HCT116 (cell line): Measurements from ENCODE around the gene CCDC159. TPM values are rescaled to one million over a fixed set of nuclear protein-coding genes. Genes with fewer than 3 reads are reported as not detected.

ENCODE experiments used
- ATAC-seq: fragments of 200-7000 bp; cut with Tn5 transposase; 2 replicates; pipeline ENCODE4 v1.9.1; 2020; ENCODE audit warnings: mild to moderate bottlenecking, moderate library complexity
- BruUV-seq: library from RNA; stranded (reverse); fragments of 400-500 nt; replicated peaks from 2 replicates; lab custom pipeline; 2021; lab: Mats Ljungman, UMichigan
- CTCF ChIA-PET: fragments of 300-600 bp; sonication (Branson Sonifier 250); formaldehyde crosslinking; loops from one replicate; lab custom pipeline; 2021; ENCODE audit warnings: antibody characterized with exemption; lab: Charles Lee
- POLR2A ChIA-PET: fragments of 300-600, 350-600 bp; sonication (Branson Sonifier 250); formaldehyde crosslinking; loops from one replicate; lab custom pipeline; 2021; ENCODE audit warnings: antibody characterized with exemption; lab: Charles Lee
- RAD21 ChIA-PET, 2 experiments: fragments of 300-600 bp; sonication (Branson Sonifier 250); formaldehyde crosslinking; loops; one replicate each; lab custom pipeline; 2023; ENCODE audit warnings: low total read pairs in 2 of 2; ENCODE audit not compliant: uncharacterized antibody in 2 of 2, unreplicated experiment in 2 of 2, low non-redundant PET in 1 of 2; lab: Charles Lee
- DNase-seq: peaks from one replicate; pipeline ENCODE4 v3.0.0-alpha.2; 2010; ENCODE audit warnings: low read depth, low spot score
- H2AFZ ChIP-seq: fragments of 200-600 bp; shearing (Covaris generic), sonication (generic); 2 replicates; pipeline ENCODE4 v1.6.1; 2017; ENCODE audit warnings: low read depth, mixed run types, mixed read lengths, antibody characterized with exemption, low read length; ENCODE audit not compliant: poor library complexity, severe bottlenecking
- H3K27ac ChIP-seq: 2 replicates; pipeline ENCODE4 v1.5.1; 2012; ENCODE audit warnings: low read depth, low read length
- H3K27me3 ChIP-seq: fragments of 200-600 bp; sonication (generic); 2 replicates; pipeline ENCODE4 v1.6.1; 2016; ENCODE audit warnings: mixed run types, low read length, mixed read lengths; ENCODE audit not compliant: insufficient read depth
- H3K36me3 ChIP-seq, 2 experiments: fragments of 200-500 bp in 1 of 2; fragments of 200-600 bp in 1 of 2; sonication (Bioruptor generic) in 1 of 2; sonication (generic) in 1 of 2; 2 replicates each; pipeline versions ENCODE4 v1.5.1 to v1.6.1; 2014 to 2016; ENCODE audit warnings: low read length in 2 of 2, inconsistent platforms in 1 of 2, mixed read lengths in 1 of 2, mixed run types in 1 of 2; ENCODE audit not compliant: insufficient read depth in 2 of 2, control insufficient read depth in 1 of 2
- H3K4me1 ChIP-seq, 2 experiments: fragments of 200-600 bp in 1 of 2; sonication (generic) in 1 of 2; 2 replicates each; pipeline versions ENCODE4 v1.5.1 to v1.6.1; 2012 to 2017; ENCODE audit warnings: low read length in 2 of 2, inconsistent platforms in 1 of 2, mild to moderate bottlenecking in 1 of 2, mixed read lengths in 1 of 2, mixed run types in 1 of 2, moderate library complexity in 1 of 2; ENCODE audit not compliant: insufficient read depth in 2 of 2, control insufficient read depth in 1 of 2
- H3K4me2 ChIP-seq: fragments of 200-600 bp; sonication (generic); 2 replicates; pipeline ENCODE4 v1.6.1; 2017; ENCODE audit warnings: mixed run types, low read length, mixed read lengths
- H3K4me3 ChIP-seq, 2 experiments: fragments of 200-600 bp in 1 of 2; sonication (generic) in 1 of 2; replicated peaks in 1 of 2; 2 replicates each; pipeline ENCODE4 v1.5.1; 2011 to 2016; ENCODE audit warnings: low read length in 2 of 2, control low read depth in 1 of 2, low read depth in 1 of 2, mild to moderate bottlenecking in 1 of 2, mixed read lengths in 1 of 2, mixed run types in 1 of 2
- H3K79me2 ChIP-seq: fragments of 200-600 bp; sonication (generic); 2 replicates; pipeline ENCODE4 v1.6.1; 2017; ENCODE audit warnings: mild to moderate bottlenecking, mixed run types, low read length, moderate library complexity, mixed read lengths; ENCODE audit not compliant: insufficient read depth
- H3K9ac ChIP-seq: fragments of 200-600 bp; sonication (generic); 2 replicates; pipeline ENCODE4 v1.6.1; 2016; ENCODE audit warnings: low read length, mixed read lengths
- H3K9me2 ChIP-seq: fragments of 200-600 bp; sonication (generic), shearing (Covaris generic); 2 replicates; pipeline ENCODE4 v1.6.1; 2017; ENCODE audit warnings: mixed run types, mild to moderate bottlenecking, moderate library complexity; ENCODE audit not compliant: insufficient read depth
- H3K9me3 ChIP-seq, 2 experiments: fragments of 200-500 bp in 1 of 2; fragments of 200-600 bp in 1 of 2; sonication (Bioruptor generic) in 1 of 2; sonication (generic) in 1 of 2; 2 replicates each; pipeline ENCODE4 v1.6.1; 2014 to 2017; ENCODE audit warnings: low read length in 2 of 2, mixed read lengths in 2 of 2, inconsistent platforms in 1 of 2, low read depth in 1 of 2, mild to moderate bottlenecking in 1 of 2, mixed run types in 1 of 2, moderate library complexity in 1 of 2; ENCODE audit not compliant: control insufficient read depth in 1 of 2, insufficient read depth in 1 of 2
- H4K20me1 ChIP-seq: fragments of 200-600 bp; sonication (generic), shearing (Covaris generic); 2 replicates; pipeline ENCODE4 v1.6.1; 2017; ENCODE audit warnings: mixed run types, mild to moderate bottlenecking, moderate library complexity; ENCODE audit not compliant: insufficient read depth
- SP1 ChIP-seq: IDR thresholded peaks from 2 replicates; pipeline ENCODE4 v1.6.1; 2012; ENCODE audit warnings: low read depth
- SRF ChIP-seq: IDR thresholded peaks from 2 replicates; pipeline ENCODE4 v1.6.1; 2012; ENCODE audit warnings: low read depth
- ZFX ChIP-seq: fragments of 450-650 bp; IDR thresholded peaks from 2 replicates; pipeline ENCODE4 v1.6.1; 2017
- ZNF274 ChIP-seq: fragments of 200-500 bp; sonication (Bioruptor generic); IDR thresholded peaks from 2 replicates; pipeline ENCODE4 v1.6.1; 2014; ENCODE audit warnings: mild to moderate bottlenecking, low read depth, low read length, inconsistent platforms
- intact Hi-C: fragments of 100-400 bp; cut with micrococcal nuclease; formaldehyde crosslinking; loops from 2 replicates; pipeline ENCODE4 v1.10.0; 2022
- total RNA-seq: library from RNA; stranded (reverse); gene quantifications from one replicate; pipeline ENCODE4 v1.2.1, GENCODE V29; 2021; ENCODE audit not compliant: unreplicated experiment
- TF ChIP-seq, protein P1 (sequence below): IDR thresholded peaks from 2 replicates; pipeline ENCODE4 v1.6.1; 2012; ENCODE audit warnings: low read depth

The CCDC159 gene
- total RNA-seq, 1 experiment from 2014 or later, result 7.7 TPM

DNA sequence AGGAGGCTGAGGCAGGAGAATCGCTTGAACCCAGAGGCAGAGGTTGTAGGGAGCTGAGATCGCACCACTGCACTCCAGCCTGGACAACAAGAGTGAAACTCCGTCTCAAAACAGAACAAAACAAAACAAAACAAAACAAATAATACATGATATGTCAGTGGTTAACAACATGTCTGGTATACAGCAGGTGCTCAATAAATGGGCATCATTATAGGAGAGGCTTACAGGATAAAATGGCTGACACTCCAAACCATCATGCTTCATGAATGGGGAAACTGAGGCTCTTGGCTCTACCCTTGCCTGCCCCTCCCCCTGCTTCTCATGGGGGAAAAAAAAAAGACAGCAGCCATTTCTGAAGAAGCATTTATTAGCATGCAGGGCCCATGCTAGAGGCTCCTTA lies 3.9 kb upstream of the CCDC159 start:
- H3K36me3 ChIP-seq, result peaks cover 0 to 8% of the 10 kb centered on the region in 2 experiments; a peak in 2 of 4 replicates
- H3K79me2 ChIP-seq, result 0 out of 2 replicates have a peak, but pooled peaks cover 9% of the 10 kb centered on the region
- no peak overlapping the region for H2AFZ ChIP-seq
- H3K27ac ChIP-seq, result no peak overlapping the region
- ChIA-PET POLR2A (no interaction called here), CTCF (no interaction called here), RAD21 (no interaction called here)
- ATAC-seq (no peak), DNase-seq (no peak)
- no peak overlapping the region for H3K9ac ChIP-seq
- no peak overlapping the region for H3K4me2 ChIP-seq
- peaks cover 0 to 5% of the 10 kb centered on the region in 2 experiments; a peak in 1 of 4 replicates for H3K9me3 ChIP-seq
- no TSS peak for BruUV-seq
- no peaks in the 10 kb centered on the region for H3K9me2 ChIP-seq
- no peaks in the 10 kb centered on the region for H4K20me1 ChIP-seq
- TF ChIP-seq, protein P1, sequence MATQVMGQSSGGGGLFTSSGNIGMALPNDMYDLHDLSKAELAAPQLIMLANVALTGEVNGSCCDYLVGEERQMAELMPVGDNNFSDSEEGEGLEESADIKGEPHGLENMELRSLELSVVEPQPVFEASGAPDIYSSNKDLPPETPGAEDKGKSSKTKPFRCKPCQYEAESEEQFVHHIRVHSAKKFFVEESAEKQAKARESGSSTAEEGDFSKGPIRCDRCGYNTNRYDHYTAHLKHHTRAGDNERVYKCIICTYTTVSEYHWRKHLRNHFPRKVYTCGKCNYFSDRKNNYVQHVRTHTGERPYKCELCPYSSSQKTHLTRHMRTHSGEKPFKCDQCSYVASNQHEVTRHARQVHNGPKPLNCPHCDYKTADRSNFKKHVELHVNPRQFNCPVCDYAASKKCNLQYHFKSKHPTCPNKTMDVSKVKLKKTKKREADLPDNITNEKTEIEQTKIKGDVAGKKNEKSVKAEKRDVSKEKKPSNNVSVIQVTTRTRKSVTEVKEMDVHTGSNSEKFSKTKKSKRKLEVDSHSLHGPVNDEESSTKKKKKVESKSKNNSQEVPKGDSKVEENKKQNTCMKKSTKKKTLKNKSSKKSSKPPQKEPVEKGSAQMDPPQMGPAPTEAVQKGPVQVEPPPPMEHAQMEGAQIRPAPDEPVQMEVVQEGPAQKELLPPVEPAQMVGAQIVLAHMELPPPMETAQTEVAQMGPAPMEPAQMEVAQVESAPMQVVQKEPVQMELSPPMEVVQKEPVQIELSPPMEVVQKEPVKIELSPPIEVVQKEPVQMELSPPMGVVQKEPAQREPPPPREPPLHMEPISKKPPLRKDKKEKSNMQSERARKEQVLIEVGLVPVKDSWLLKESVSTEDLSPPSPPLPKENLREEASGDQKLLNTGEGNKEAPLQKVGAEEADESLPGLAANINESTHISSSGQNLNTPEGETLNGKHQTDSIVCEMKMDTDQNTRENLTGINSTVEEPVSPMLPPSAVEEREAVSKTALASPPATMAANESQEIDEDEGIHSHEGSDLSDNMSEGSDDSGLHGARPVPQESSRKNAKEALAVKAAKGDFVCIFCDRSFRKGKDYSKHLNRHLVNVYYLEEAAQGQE, result no peak
- no peak for TF ChIP-seq ZNF274
- TF ChIP-seq SP1, result no peak
- no peak for TF ChIP-seq ZFX
- no peak for TF ChIP-seq SRF
- H3K4me3 ChIP-seq, result no peak overlapping the region
- intact Hi-C loops, result no loop called here
- H3K27me3 ChIP-seq, result no peaks in the 10 kb centered on the region
- peaks cover 28 to 63% of the 10 kb centered on the region in 2 experiments for H3K4me1 ChIP-seq
